OCI-M2 (cell line): ENCODE measurements around the gene DCUN1D5.
"Not testable (repeated sequence)": the region's sequence is repeated elsewhere in the genome, so short reads cannot be mapped to it uniquely, and the experiment has no call there.

ENCODE experiments used
- DNase-seq: peaks from one replicate; lab custom pipeline; 2025; ENCODE audit not compliant: unreplicated experiment; lab: John Stamatoyannopoulos, UW

Gene DCUN1D5

GRCh38 chr11:103061656-103062055, 30.3 kb downstream of the DCUN1D5 start:
- DNase-seq = no peak

- no peak for DNase-seq
These were observed 36.6 kb downstream of the DCUN1D5 start for GRCh38 chr11:103055221-103055890.

DNA sequence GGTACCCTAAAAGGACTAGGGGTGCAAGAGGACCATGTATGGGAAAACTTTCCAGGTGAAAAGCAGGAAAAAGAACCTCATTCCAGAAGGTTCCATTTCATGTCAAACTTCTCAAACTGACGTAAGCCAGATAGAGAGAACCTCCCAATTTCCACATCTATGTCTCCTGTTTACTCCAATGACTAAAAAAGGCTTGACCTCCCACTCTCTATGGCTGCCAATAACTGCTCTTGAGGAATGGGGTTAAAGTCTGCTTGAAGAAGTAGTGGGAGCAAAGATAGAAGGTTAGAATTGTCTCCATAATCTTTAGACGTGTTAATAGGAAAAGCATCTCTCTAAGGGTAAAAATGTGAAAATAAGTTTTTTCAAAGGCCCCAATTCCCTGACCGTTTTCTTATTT, 38.0 kb downstream of the DCUN1D5 start:
- no peak for DNase-seq

DNA sequence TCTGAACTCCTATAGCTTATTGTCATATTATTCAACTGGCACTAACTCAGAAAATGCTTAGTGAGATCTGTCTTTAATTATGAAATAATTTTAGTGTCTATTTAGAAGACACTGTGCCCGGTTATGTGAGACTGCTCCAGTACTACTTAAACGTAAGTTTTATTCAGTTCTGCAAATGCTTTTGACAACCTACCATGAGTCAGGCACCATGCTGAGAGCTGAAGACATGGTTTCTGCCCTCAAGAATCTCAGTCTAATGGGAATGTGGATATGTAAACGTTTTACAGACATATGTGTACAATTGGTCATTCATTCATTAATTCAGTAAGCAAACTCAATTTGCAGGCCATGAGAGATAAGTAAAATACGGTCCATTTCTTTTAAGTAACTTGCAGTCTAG, 40.0 kb downstream of the DCUN1D5 start:
- DNase-seq = no peak

DNA sequence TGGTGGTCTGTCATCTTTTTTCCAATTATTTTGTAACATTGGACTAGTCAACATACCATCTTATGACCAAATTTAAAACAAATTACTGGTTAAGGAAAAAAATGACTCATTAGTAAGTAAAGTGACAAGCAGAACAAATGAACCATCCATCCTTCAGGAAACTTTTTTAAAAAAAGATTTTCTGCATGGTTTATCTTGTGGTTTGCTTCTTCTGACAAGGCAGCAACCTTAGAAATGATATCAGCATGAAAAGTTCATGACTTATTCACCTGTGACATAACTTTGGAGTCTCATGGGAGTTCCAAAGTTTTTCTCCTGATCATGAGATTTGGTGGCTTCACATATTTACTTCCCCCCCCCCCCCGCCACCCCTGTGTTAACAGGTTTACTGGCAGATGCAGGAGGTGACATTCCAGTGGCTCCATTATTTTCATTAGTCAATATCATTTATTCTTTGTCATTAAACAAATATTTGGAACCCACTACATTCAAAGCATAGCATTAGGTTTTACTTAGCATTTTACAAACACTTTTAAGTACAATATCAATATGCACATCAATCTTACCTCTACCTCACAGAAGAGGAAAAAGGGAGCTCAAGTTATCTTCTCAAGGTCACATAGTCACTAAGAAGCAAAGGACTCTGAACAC, 40.7 kb downstream of the DCUN1D5 start:
- no peak for DNase-seq

DNA sequence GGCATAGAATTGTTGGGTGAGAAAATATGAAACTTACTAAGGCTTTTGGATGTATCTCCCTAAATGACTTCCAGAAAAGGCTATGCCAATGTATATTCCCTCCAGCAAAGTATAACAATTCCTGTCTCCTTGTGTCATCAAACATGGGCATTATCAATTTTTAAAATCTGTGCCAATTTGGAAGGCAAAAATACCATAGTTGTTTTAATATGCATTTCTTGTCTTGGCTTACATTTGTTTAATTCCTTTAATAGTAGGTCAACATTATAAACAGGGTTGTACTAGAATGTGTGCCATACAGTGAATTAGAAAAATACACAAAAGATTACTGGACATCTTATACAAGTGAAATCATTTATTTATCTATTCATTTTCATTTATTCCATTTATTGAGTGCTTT, 41.6 kb downstream of the DCUN1D5 start:
- DNase-seq = no peak

DNA sequence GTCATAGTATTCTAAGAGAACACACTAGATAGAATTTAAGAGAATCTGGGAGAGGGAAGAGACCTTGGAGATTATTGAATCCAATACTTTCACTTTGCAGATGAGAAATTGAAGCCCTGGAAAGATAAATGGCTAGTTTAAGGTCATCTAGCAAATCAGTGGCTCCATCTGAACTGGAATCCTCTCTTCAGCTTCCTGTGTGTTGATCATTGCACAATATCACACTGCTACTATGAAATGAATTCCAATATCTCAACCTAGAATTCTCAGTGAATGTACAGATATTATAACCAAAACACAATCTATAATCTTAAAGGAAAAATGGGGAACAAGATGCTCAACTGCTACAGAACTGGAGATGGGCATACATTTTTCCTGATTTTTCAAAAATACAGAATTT, 44.1 kb downstream of the DCUN1D5 start:
- no peak for DNase-seq

DNA sequence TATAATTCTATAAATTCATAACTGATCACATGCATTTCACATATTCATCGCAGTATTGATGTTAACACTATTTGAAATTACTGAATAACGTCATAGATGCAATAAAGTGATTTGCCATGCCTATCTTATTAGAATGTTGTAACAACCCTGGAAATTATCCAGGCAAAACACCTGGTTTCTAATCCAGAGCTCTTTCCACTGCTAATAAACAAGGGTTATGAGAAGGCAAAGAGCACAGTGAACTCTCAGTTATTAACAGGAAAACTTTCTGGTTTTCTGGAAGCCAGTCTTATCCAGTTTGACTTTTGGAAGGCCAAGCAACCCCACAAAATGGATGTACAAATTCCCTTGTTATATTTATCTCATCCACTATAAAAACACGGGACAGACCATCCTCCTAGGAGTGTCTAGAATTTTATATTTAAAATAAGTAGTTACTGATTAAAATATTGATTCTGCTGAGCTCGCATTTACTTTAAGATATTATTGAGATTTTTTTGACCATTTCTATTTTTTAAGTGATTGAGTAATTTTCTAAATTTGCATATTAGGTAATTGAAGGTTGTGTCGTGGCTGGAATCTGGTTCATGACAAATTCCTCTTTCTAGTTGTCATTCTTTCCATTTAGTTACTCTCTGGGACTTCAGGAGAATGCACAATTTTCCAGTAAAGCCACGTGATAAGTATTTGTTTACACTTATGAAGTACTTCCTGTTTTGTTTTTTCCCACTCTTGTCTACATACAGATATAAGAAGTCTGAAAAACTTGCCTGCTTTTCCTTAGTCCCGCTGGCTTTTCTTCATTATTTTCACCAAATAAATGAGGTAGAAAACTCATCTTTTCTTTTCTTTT, 47.9 kb downstream of the DCUN1D5 start:
- no peak for DNase-seq

- DNase-seq = no peak
These were observed 49.8 kb downstream of the DCUN1D5 start for GRCh38 chr11:103042161-103042560.

- peak; percentile 43 for DNase-seq
These were observed 56.0 kb downstream of the DCUN1D5 start for GRCh38 chr11:103035791-103036434.

- no peak for DNase-seq
These were observed 56.7 kb downstream of the DCUN1D5 start for GRCh38 chr11:103035216-103035615.

DNA sequence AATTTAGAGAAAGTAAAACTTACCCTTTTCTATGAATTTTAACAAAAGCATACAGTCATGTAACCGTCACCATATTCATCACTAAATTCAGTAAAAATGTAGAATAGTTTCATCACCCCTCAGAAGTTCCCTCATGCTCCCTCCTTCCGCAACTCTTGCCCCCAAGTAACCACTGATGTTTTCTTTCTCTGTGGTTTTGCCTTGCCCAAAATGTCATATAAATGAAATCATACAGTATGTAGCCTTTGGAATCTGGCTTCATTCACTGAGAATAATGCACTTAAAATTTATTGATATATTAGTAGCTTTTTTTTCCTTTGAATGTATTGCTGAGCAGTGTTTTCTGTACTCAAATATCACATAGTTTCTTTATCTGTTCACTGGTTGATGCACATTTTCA, 60.1 kb downstream of the DCUN1D5 start:
- no peak for DNase-seq

DNA sequence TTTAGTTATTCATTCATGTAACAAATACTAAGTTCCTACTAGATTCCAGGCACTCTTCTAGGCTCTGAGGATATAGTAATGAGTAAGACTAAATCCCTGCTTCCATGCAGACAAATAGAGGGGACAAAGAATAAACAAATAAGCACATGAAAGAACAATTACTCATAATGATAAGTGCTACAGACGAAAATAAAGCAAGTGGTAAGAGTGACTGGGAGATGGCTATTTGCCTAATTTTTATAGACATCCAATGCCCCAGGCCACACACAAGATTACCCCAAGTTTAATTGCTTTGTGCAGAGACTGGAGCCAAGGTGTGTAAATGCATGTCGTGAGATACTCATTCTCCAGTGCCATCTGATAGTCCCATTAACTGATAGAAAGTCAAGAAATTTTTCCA, 62.6 kb downstream of the DCUN1D5 start:
- DNase-seq = no peak

- DNase-seq = not testable (repeated sequence)
These were observed 63.5 kb downstream of the DCUN1D5 start for GRCh38 chr11:103028304-103029020.

GRCh38 chr11:103024086-103024485, 67.9 kb downstream of the DCUN1D5 start:
- DNase-seq = no peak

DNA sequence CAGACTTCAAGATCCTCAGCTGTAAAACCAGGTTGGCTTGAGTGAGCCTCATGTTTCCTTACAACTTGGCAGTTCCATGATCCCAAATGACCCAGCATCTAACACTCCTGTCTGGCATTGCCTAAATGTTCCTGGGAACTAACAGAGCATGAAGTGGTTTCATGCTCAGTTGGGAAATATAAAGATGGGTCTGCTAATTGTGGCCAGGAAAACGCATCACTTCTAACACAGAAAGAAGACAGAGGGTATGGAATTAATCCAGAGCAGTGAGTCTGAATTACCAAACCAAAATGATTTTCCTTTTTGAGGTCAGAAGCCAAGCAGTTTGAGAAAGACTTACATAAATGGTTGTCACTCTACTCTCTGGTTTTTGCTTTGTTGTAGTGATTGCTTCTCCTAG, 75.9 kb downstream of the DCUN1D5 start:
- no peak for DNase-seq

DNA sequence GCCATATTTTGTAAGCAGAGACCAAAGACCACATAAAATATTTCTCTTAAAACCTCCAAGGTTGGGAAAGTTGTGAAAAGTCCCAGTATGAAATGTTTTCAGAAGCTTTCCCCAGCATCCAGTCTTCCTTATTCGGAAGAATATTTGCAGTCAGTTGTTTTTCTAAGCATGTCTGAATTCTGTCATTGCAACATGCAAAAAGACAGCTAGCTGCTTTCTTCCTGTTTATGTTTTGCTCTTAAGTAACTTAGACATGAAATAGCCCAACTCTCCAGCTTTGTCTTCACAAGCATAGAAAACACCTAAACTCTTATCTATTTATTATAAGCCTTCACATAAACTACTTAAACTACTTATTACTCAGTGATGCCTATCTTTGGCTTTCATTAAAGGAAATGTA, 78.5 kb downstream of the DCUN1D5 start:
- DNase-seq = no peak
